C4-2B (cell line): ENCODE results near the gene CELSR1.

Experiments used
- ZFX ChIP-seq: fragments of 450-650 bp; IDR thresholded peaks from 2 replicates; pipeline ENCODE4 v1.6.1; 2017
- TF ChIP-seq, protein P1 (sequence below): fragments of 450-650 bp; conservative IDR thresholded peaks from 2 replicates; pipeline ENCODE4 v1.5.1; 2017; ENCODE audit warnings: mild to moderate bottlenecking

DNA sequence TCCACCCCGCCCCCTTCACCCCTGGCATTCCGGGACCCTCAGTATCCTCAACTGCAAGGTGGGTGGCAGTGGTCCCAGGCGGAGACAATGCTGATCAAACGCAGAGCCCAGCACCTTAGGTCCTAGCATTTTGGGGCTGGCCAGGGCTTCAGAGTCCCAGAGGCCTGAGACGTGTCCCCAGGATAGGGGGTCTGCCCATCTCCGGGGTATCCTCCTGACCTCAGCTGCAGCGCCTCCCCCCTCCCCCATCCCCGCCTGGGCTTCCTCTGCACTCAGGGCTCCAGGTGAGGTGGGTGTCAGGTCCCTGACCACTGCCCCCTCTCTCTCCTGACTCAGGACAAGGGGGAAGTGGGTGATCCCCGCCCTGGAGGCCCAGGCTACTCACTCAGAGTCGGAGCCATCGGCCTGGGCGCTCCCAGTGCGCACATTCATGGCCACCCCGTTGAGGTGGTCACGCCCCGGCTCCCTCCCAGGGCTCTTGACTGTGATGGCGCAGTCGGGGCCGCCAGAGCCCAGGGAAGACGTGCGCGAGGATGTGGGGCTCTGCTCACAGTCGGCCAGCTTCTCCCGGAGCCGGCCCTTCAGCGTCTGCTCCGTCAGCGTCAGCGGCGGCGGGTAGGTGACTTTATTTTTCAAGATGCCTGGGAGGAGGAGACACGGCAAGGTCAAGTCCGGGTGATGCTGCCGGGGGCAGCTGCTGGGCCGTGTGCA, 173.7 kb downstream of the CELSR1 start:
- TF ChIP-seq, protein P1, sequence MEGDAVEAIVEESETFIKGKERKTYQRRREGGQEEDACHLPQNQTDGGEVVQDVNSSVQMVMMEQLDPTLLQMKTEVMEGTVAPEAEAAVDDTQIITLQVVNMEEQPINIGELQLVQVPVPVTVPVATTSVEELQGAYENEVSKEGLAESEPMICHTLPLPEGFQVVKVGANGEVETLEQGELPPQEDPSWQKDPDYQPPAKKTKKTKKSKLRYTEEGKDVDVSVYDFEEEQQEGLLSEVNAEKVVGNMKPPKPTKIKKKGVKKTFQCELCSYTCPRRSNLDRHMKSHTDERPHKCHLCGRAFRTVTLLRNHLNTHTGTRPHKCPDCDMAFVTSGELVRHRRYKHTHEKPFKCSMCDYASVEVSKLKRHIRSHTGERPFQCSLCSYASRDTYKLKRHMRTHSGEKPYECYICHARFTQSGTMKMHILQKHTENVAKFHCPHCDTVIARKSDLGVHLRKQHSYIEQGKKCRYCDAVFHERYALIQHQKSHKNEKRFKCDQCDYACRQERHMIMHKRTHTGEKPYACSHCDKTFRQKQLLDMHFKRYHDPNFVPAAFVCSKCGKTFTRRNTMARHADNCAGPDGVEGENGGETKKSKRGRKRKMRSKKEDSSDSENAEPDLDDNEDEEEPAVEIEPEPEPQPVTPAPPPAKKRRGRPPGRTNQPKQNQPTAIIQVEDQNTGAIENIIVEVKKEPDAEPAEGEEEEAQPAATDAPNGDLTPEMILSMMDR, result no peak
- TF ChIP-seq ZFX, result no peak
